GM10266 (cell line): Measurements from ENCODE around the gene IER2.
"Not testable (repeated sequence)": the region's sequence is repeated elsewhere in the genome, so short reads cannot be mapped to it uniquely, and the experiment has no call there.

Experiments
- DNase-seq: peaks from one replicate; pipeline ENCODE4 v3.0.0; 2012; ENCODE audit errors: extremely low spot score
- TF ChIP-seq, protein P1 (sequence below): IDR thresholded peaks from 2 replicates; pipeline ENCODE4 v1.5.1; 2012; ENCODE audit warnings: mild to moderate bottlenecking, low read depth; ENCODE audit not compliant: control insufficient read depth, insufficient read depth; ENCODE audit errors: missing control alignments

IER2 gene

DNA sequence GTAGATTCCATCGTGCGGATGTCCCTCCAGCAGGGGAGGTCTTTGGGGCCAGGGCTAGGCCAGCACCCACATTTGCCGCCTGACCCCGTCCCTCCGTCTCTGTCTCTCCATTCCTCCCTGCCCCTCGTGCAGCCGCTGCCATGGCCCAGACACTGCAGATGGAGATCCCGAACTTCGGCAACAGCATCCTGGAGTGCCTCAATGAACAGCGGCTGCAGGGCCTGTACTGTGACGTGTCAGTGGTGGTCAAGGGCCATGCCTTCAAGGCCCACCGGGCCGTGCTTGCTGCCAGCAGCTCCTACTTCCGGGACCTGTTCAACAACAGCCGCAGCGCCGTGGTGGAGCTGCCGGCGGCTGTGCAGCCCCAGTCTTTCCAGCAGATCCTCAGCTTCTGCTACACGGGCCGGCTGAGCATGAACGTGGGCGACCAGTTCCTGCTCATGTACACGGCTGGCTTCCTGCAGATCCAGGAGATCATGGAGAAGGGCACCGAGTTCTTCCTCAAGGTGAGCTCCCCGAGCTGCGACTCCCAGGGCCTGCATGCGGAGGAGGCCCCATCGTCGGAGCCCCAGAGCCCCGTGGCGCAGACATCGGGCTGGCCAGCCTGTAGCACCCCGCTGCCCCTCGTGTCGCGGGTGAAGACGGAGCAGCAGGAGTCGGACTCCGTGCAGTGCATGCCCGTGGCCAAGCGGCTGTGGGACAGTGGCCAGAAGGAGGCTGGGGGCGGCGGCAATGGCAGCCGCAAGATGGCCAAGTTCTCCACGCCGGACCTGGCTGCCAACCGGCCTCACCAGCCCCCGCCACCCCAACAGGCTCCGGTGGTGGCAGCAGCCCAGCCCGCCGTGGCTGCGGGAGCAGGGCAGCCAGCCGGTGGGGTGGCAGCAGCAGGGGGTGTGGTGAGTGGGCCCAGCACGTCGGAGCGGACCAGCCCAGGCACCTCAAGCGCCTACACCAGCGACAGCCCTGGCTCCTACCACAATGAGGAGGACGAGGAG is 14.8 kb upstream of the IER2 start:
- DNase-seq, result no peak
- TF ChIP-seq, protein P1, sequence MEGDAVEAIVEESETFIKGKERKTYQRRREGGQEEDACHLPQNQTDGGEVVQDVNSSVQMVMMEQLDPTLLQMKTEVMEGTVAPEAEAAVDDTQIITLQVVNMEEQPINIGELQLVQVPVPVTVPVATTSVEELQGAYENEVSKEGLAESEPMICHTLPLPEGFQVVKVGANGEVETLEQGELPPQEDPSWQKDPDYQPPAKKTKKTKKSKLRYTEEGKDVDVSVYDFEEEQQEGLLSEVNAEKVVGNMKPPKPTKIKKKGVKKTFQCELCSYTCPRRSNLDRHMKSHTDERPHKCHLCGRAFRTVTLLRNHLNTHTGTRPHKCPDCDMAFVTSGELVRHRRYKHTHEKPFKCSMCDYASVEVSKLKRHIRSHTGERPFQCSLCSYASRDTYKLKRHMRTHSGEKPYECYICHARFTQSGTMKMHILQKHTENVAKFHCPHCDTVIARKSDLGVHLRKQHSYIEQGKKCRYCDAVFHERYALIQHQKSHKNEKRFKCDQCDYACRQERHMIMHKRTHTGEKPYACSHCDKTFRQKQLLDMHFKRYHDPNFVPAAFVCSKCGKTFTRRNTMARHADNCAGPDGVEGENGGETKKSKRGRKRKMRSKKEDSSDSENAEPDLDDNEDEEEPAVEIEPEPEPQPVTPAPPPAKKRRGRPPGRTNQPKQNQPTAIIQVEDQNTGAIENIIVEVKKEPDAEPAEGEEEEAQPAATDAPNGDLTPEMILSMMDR, result no peak

DNA sequence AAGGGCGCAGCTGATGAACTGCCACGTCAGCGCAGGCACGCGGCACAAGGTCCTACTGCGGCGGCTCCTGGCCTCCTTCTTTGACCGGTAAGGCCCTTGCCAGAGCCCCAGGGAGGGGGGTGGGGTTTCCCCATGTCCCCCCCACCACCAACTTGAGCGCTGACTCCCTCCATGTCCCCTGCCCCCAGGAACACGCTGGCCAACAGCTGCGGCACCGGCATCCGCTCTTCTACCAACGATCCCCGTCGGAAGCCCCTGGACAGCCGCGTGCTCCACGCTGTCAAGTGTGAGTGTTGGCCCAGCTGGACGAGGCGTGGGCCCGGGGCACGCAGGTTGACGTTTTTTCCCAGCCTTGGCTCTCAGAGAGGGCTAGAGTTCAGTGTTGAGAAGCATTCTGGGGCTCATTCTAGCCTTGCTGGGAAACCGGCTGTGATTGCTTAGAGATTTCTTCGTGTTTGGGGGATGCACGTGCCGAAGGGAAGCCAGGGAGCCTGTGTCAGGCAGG is 12.9 kb upstream of the IER2 start:
- TF ChIP-seq, protein P1, result no peak
- DNase-seq, result no peak

GRCh38 chr19:13138171-13138915 is 11.9 kb upstream of the IER2 start:
- DNase-seq, result no peak
- TF ChIP-seq, protein P1, result no peak

GRCh38 chr19:13138916-13139198 is 11.4 kb upstream of the IER2 start:
- TF ChIP-seq, protein P1, result no peak
- no peak for DNase-seq

GRCh38 chr19:13139633-13140311 is 10.4 kb upstream of the IER2 start:
- no peak for DNase-seq
- TF ChIP-seq, protein P1, result no peak

- TF ChIP-seq, protein P1, result no peak
- DNase-seq, result no peak
These were observed 3.2 kb upstream of the IER2 start for GRCh38 chr19:13146763-13147563.

DNA sequence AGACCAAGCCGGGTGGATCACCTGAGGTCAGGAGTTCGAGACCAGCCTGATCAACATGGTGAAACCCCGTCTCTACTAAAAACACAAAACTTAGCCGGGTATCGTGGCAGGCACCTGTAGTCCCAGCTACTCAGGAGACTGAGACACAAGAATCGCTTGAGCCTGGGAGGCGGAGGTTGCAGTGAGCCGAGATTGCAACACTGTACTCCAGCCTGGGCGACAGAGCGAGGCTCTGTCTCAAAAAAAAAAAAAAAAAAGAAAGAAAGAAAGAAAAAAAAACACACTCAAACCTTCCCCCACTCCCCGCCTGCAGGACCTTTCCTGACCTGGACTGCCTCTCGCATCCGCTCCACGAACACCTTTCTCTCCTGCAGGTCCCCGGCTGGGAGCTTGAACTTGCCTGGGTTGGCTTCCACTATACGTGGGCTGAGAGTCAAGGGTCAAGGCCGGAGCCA is 1.0 kb upstream of the IER2 start:
- not testable (repeated sequence) for DNase-seq
